ENCODE results near the gene FCHSD2. TPM values are rescaled to one million over a fixed set of nuclear protein-coding genes. Genes with fewer than 3 reads are reported as not detected.

Gene FCHSD2
- polyA plus RNA-seq, 1 donor (not counting 4 experiments of a cell fraction or from before 2014, with no cell fraction given) = 14.2 TPM

- no peaks in the 10 kb centered on the region for H3K9me3 ChIP-seq (ENCODE audit: control insufficient read depth, low read depth, low read length)
- no peak overlapping the region for H3K9ac ChIP-seq (ENCODE audit: control insufficient read depth, extremely low read depth, insufficient read depth, low read length)
- no peak overlapping the region for H3K27ac ChIP-seq (ENCODE audit: control insufficient read depth, insufficient read depth, low read length)
- no peak for TF ChIP-seq EZH2 (IDR thresholded peaks at IDR 0.05; ENCODE audit: low read length)
- no peak for TF ChIP-seq CTCF (optimal IDR thresholded peaks at IDR 0.05 in 1 of 3, IDR thresholded peaks at IDR 0.05 in 1 of 3, conservative IDR thresholded peaks at IDR 0.05 in 1 of 3; ENCODE audit: extremely low read depth in 1 of 3, insufficient read depth in 2 of 3, low read length in 3 of 3)
- no peak overlapping the region for H3K4me2 ChIP-seq (ENCODE audit: control insufficient read depth, extremely low read depth, insufficient read depth, low read depth, low read length)
- no peaks in the 10 kb centered on the region for H4K20me1 ChIP-seq (ENCODE audit: control insufficient read depth, extremely low read depth, insufficient read depth, low read length)
- no peaks in the 10 kb centered on the region for H3K27me3 ChIP-seq (ENCODE audit: control insufficient read depth, extremely low read depth, insufficient read depth, low read length)
- no peaks in the 10 kb centered on the region for H3K9me1 ChIP-seq (ENCODE audit: control insufficient read depth, extremely low read depth, insufficient read depth, low read length)
- H3K79me2 ChIP-seq (ENCODE audit: control insufficient read depth, insufficient read depth, low read length) = no peaks in the 10 kb centered on the region
- no peak overlapping the region for H3K4me3 ChIP-seq (ENCODE audit: control insufficient read depth in 2 of 3, extremely low read depth in 1 of 3, insufficient read depth in 2 of 3, low read depth in 1 of 3, low read length in 3 of 3)
- dilution Hi-C loops (cut with MboI; ENCODE audit: extremely low pct_ligation_motif_present, low sequenced_read_pairs) = no loop called here
- no peak overlapping the region for H2AFZ ChIP-seq (ENCODE audit: control insufficient read depth, low read length)
- H3K4me1 ChIP-seq (ENCODE audit: control insufficient read depth, extremely low read depth, insufficient read depth, low read length) = peaks cover 6% of the 10 kb centered on the region
- DNase-seq (ENCODE audit: low read depth, low spot score) (no peak), FAIRE-seq (no peak)
- H3K36me3 ChIP-seq (ENCODE audit: control insufficient read depth in 2 of 2, extremely low read depth in 1 of 2, insufficient read depth in 2 of 2, low read length in 2 of 2) = no peaks in the 10 kb centered on the region
These were observed 64.7 kb downstream of the FCHSD2 start for GRCh38 chr11:73077454-73077853.

DNA sequence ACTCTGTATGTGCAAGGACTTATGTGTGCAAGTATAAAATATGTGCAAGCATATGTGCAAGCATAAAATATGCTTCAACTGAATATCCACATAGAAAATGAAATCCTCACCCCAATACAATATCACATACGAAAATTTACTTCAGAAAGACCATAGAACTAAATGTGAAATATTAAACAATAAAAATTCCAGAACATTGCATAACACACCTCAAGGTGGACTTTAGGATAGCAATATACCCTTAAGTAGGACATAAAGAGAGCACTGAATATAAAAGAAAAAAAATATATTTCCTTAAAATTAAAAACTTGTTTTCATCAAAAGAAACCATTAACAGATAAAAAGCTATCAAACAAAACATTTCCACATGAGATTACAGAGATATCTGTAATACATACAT is 67.8 kb downstream of the FCHSD2 start:
- Histone ChIP-seq H3K4me1 (ENCODE audit: control insufficient read depth, extremely low read depth, insufficient read depth, low read length) (peaks cover 6% of the 10 kb centered on the region), H3K4me2 (ENCODE audit: control insufficient read depth, extremely low read depth, insufficient read depth, low read depth, low read length) (no peak overlapping the region)
- dilution Hi-C loops (cut with MboI; ENCODE audit: extremely low pct_ligation_motif_present, low sequenced_read_pairs) = no loop called here

More for the DNA sequence above, 67.8 kb downstream of the FCHSD2 start:
- Histone ChIP-seq H3K27ac (ENCODE audit: control insufficient read depth, insufficient read depth, low read length) (no peak overlapping the region), H2AFZ (ENCODE audit: control insufficient read depth, low read length) (no peak overlapping the region), H3K27me3 (ENCODE audit: control insufficient read depth, extremely low read depth, insufficient read depth, low read length) (no peaks in the 10 kb centered on the region), H3K79me2 (ENCODE audit: control insufficient read depth, insufficient read depth, low read length) (no peaks in the 10 kb centered on the region), H3K36me3 (ENCODE audit: control insufficient read depth in 2 of 2, extremely low read depth in 1 of 2, insufficient read depth in 2 of 2, low read length in 2 of 2) (no peaks in the 10 kb centered on the region), H4K20me1 (ENCODE audit: control insufficient read depth, extremely low read depth, insufficient read depth, low read length) (no peaks in the 10 kb centered on the region), H3K9ac (ENCODE audit: control insufficient read depth, extremely low read depth, insufficient read depth, low read length) (no peak overlapping the region), H3K9me3 (ENCODE audit: control insufficient read depth, low read depth, low read length) (no peaks in the 10 kb centered on the region), H3K9me1 (ENCODE audit: control insufficient read depth, extremely low read depth, insufficient read depth, low read length) (no peaks in the 10 kb centered on the region), H3K4me3 (ENCODE audit: control insufficient read depth in 2 of 3, extremely low read depth in 1 of 3, insufficient read depth in 2 of 3, low read depth in 1 of 3, low read length in 3 of 3) (no peak overlapping the region)
- no peak for TF ChIP-seq EZH2 (IDR thresholded peaks at IDR 0.05; ENCODE audit: low read length)
- no peak for TF ChIP-seq CTCF (optimal IDR thresholded peaks at IDR 0.05 in 1 of 3, IDR thresholded peaks at IDR 0.05 in 1 of 3, conservative IDR thresholded peaks at IDR 0.05 in 1 of 3; ENCODE audit: extremely low read depth in 1 of 3, insufficient read depth in 2 of 3, low read length in 3 of 3)
- no peak for DNase-seq (ENCODE audit: low read depth, low spot score)
- FAIRE-seq = no peak
